Body of pancreas (tissue), 4 donors: ENCODE data around the gene ETS1.

Experiments used
- POLR2A ChIP-seq, 3 donors: fragments of 450-650 bp; IDR thresholded peaks; one replicate each; pipeline ENCODE4 v1.6.1; 2016; ENCODE audit warnings: antibody characterized with exemption in 3 of 3, mild to moderate bottlenecking in 2 of 3
- TF ChIP-seq, protein P1 (sequence below), 7 experiments: fragments of 450-650 bp in 4 of 7; fragments of 200-600 bp in 3 of 7; sonication (generic) in 3 of 7; IDR thresholded peaks; one replicate each; pipeline ENCODE4 v1.5.1; 2016 to 2019; ENCODE audit warnings: antibody characterized with exemption in 7 of 7

DNA sequence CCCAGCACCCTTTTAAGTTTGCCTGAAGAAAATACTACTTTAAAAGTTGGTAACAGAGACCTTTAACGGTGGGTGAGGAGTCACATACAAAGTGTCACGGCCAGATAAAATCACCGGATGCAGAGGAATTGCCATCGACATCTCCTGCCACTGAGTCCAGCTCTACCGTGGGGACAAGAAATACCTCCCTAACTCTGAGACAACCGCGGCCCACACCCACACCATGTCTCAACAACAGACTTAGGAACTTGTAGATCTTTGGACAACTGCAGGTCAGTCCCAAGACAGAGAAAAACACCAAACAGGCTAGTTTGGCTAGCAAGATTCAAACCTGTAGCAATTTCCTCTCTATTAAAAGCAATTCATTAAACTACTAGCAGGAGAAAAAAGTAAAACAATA, 669 bp downstream of the ETS1 start:
- TF ChIP-seq, protein P1, sequence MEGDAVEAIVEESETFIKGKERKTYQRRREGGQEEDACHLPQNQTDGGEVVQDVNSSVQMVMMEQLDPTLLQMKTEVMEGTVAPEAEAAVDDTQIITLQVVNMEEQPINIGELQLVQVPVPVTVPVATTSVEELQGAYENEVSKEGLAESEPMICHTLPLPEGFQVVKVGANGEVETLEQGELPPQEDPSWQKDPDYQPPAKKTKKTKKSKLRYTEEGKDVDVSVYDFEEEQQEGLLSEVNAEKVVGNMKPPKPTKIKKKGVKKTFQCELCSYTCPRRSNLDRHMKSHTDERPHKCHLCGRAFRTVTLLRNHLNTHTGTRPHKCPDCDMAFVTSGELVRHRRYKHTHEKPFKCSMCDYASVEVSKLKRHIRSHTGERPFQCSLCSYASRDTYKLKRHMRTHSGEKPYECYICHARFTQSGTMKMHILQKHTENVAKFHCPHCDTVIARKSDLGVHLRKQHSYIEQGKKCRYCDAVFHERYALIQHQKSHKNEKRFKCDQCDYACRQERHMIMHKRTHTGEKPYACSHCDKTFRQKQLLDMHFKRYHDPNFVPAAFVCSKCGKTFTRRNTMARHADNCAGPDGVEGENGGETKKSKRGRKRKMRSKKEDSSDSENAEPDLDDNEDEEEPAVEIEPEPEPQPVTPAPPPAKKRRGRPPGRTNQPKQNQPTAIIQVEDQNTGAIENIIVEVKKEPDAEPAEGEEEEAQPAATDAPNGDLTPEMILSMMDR (IDR thresholded peaks at IDR 0.05) = no peak
- no peak for TF ChIP-seq POLR2A (IDR thresholded peaks at IDR 0.05)
